Activated T-helper 17 cell treated with anti-CD3 and anti-CD28 coated beads, Interleukin-2, amount 50 U/mL, for 72 hours (primary cell): Measurements from ENCODE around the gene MRC2. TPM values are rescaled to one million over a fixed set of nuclear protein-coding genes. Genes with fewer than 3 reads are reported as not detected.

Experiments used
- ATAC-seq: fragments of 150-1000 bp; cut with Tn5 transposase; replicated peaks from 2 replicates; pipeline ENCODE4 v1.10.0; 2021; ENCODE audit warnings: mild to moderate bottlenecking, moderate library complexity
- H3K27ac Mint-ChIP-seq: one replicate; pipeline ENCODE4 v1.8.0; 2022; ENCODE audit warnings: mixed read lengths
- H3K27me3 Mint-ChIP-seq: one replicate; pipeline ENCODE4 v1.8.0; 2022; ENCODE audit warnings: mixed read lengths
- H3K36me3 Mint-ChIP-seq: one replicate; pipeline ENCODE4 v1.8.0; 2022; ENCODE audit warnings: low read depth, mild to moderate bottlenecking, mixed read lengths
- H3K4me1 Mint-ChIP-seq: one replicate; pipeline ENCODE4 v1.8.0; 2022; ENCODE audit warnings: mixed read lengths
- H3K4me3 Mint-ChIP-seq: one replicate; pipeline ENCODE4 v1.8.0; 2022; ENCODE audit warnings: mild to moderate bottlenecking, mixed read lengths
- H3K9me3 Mint-ChIP-seq: one replicate; pipeline ENCODE4 v1.8.0; 2022; ENCODE audit warnings: mixed read lengths
- total RNA-seq, 2 donors: library from RNA; stranded (reverse); gene quantifications; one replicate each; pipeline ENCODE4 v1.2.3, GENCODE V29; 2022

MRC2 gene
- total RNA-seq, 2 donors from 2014 or later, result 21.0 to 22.2 TPM

DNA sequence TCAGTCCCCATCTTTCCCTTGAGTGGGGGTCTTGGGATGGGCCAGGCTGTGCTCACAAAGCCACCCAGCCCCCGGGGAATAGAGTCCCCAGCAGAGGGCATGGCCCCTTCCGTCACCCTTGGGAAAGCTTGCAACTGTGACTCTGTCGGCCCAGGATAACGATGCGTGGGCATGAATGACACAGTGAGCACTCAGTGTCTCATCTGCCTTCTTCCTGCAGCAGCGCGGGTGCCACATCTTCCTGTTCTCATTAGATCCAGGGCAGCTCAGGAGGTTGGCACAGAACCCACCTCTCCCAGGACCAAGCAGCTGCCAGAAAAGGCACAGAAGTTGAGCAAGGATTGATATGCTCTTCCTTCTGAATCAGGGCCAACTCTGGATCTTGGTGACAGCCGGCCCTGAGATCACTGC is 84.7 kb downstream of the MRC2 start:
- no peaks in the 10 kb centered on the region for H3K27me3 Mint-ChIP-seq
- H3K4me1 Mint-ChIP-seq, result no peaks in the 10 kb centered on the region
- no peaks in the 10 kb centered on the region for H3K9me3 Mint-ChIP-seq
- no peak for ATAC-seq
- no peaks in the 10 kb centered on the region for H3K36me3 Mint-ChIP-seq
- no peak overlapping the region for H3K4me3 Mint-ChIP-seq
- no peak overlapping the region for H3K27ac Mint-ChIP-seq

DNA sequence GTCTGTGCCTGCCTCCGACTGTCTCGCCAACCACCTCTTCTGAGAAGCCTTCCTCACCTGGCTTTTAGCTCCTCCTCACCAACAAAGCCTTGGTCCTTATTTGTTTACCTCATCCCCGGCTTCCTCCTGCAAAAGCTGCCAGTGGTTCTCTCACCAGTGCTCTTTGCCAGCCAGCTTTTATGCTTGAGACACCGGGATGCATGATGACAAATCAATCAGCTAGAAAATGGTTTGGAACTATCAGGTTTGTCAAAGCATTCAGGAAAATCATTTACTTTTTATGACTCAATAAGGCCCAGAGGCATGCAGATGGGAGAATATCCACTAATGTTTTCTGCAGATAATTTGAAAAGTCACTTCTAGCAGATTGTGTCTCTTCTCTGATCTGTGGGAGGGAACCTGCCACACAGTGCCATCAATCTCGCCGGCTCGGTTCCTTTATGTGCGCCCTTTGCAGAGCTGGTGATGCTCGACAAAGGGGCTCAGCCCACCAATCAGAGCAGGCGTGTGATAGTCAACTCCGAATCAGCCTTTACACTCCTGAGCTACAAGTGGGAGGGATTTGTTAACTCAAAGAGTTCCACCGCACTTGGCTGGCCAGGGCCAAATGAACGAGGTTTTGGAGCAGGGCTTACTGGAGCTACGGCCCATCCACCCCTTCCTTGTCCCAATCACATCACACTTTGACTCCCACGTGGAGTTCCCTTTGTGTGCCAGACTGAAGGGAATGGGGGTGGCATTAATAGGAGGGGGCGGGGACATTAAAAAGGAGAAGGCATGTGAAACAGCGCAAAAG is 85.8 kb downstream of the MRC2 start:
- Mint-ChIP-seq H3K27me3 (no peaks in the 10 kb centered on the region), H3K27ac (no peak overlapping the region)
- ATAC-seq, result no peak

DNA sequence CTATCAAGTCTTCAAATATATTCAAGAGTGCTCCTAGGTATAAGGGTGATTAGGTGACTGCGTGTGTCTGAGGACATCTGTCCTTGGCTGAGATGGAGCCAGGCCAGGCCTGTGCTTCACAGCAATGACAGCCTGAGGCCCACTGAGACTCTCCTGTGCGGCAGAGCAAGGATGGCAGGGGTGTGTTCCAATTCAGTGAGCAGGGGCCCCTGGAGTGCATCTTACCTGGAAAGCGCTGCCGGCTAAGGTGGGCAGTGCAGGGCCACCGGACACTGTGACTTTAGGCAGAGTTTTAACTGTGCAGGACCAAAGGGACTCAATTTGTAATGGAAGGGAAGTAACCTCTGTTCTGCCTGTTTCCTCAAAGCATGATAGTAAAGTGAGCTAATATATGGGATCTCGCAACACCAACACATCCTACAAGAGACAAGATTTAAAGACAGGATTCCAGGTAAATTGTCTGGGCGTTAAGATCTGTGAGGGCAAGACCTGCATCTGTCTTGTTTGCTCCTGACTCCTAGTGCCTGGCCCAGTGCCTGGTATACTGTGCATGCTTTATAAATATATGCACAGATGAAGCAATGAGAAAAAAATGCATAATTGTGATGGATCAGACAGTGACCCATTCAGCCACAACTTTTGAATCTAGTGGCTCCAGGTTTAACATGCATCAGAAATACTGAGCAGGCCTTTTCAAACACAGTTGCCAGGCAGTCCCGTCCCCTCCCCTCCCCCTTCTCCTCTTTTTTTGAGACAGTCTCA is 86.7 kb downstream of the MRC2 start:
- Mint-ChIP-seq H3K4me3 (no peak overlapping the region), H3K27me3 (no peaks in the 10 kb centered on the region)

More for the DNA sequence above, 85.8 kb downstream of the MRC2 start:
- no peaks in the 10 kb centered on the region for H3K9me3 Mint-ChIP-seq
- no peak overlapping the region for H3K4me3 Mint-ChIP-seq
- H3K36me3 Mint-ChIP-seq, result no peaks in the 10 kb centered on the region
- no peaks in the 10 kb centered on the region for H3K4me1 Mint-ChIP-seq

DNA sequence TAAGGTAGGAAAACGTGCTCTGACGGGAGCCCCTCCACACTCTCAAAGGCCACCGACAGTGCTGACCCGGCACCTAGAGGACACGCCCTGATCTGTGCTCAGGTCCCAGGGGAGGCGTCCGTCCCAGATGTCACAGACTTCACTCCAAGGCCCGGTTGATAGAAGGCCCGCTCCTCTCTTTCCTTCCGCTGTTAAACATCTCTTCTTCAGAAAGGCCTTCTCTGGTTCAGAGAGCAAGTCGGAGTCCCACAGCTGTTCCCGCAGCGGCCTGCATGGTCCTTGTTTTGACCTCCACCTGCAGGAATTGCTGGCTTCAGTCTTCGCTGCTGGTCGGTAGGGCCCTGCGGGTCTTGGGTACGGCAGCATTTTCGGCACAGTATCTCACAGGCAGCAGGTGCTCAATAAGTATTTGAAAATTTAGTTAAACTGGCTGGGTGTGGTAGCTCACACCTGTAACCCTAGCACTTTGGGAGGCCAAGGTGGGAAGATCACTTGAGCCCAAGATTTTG is 88.5 kb downstream of the MRC2 start:
- Mint-ChIP-seq H3K4me1 (peaks cover 8% of the 10 kb centered on the region), H3K4me3 (no peak overlapping the region), H3K27me3 (peaks cover 8% of the 10 kb centered on the region), H3K9me3 (no peaks in the 10 kb centered on the region), H3K27ac (no peak overlapping the region), H3K36me3 (no peaks in the 10 kb centered on the region)
- ATAC-seq, result no peak

More for the DNA sequence above, 86.7 kb downstream of the MRC2 start:
- Mint-ChIP-seq H3K9me3 (no peaks in the 10 kb centered on the region), H3K36me3 (no peaks in the 10 kb centered on the region), H3K27ac (no peak overlapping the region), H3K4me1 (no peaks in the 10 kb centered on the region)
- ATAC-seq, result no peak

DNA sequence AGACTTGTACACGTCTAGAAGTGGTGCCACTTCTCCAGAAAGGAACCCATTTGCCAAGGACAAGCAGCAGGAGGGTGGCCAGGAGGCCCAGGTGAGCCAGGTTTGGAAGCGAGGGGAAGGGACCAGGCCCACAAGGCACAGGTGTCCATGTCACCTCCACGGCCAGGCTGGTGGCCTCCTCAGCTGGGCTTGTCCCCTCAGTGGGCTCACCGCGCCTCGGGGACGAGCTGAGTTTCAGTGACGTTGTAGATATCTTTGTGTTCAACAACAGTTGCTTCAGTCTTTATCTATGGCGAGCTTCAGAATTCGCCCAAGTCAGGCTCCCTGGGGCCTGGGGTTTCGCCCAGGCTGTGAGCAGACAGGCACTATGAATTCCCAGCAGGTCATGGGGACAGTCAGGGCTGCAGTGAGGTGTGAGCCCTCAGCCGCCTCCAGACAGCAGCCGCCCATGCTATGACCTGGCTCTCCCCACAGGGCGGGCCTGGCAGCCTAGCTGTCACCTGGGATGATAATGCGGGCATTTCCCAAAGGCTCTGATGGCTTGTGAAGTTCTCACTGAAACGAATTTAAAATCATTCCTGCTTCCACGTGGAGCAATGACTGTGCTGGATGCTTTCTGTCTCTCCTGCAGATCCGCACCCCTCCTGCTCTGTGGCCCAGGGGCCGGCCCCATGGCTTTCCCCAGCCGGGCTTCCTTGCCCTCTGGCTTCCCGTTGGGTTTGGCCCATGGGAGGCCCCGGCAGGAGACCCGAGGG is 89.5 kb downstream of the MRC2 start:
- no peaks in the 10 kb centered on the region for H3K9me3 Mint-ChIP-seq
- ATAC-seq, result no peak
- H3K36me3 Mint-ChIP-seq, result no peaks in the 10 kb centered on the region
- no peak overlapping the region for H3K4me3 Mint-ChIP-seq
- no peak overlapping the region for H3K27ac Mint-ChIP-seq
- peaks cover 8% of the 10 kb centered on the region for H3K4me1 Mint-ChIP-seq
- H3K27me3 Mint-ChIP-seq, result peaks cover 8% of the 10 kb centered on the region

DNA sequence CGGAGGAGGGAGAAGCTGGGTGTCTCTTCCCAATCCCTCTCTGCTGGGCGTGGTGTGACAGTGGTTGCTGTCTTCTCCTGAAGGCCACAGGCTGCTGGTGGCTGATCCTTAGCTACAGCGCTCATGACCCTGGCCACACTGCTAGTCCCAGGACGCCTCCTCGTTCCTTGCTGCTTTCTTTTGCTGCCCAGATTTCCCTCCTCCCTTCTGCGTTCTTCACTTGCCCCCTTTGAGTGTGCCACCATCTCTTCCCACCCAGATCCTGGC is 90.1 kb downstream of the MRC2 start:
- peaks cover 8% of the 10 kb centered on the region for H3K27me3 Mint-ChIP-seq
- H3K9me3 Mint-ChIP-seq, result no peaks in the 10 kb centered on the region
- no peak for ATAC-seq

DNA sequence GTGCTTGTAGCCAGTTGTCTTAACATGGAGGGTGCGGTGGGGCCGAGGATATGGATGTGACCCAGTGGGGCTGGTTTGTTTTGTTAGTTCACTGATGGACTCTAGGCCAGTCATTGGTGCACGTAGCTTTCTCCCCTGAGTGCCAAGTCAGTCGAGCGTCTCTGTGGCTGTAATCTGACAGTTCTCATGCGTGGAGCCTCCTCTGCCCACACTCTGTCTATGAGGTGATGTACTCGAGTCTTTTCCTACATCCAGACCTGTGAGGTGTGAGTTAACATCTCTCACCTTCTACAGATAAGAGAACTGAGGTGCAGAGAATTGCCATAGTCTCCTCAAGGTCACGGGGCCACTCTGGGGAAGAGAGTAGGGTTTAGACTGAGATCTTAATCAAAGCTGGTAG is 90.4 kb downstream of the MRC2 start:
- Mint-ChIP-seq H3K27ac (no peak overlapping the region), H3K4me1 (peaks cover 8% of the 10 kb centered on the region), H3K36me3 (no peaks in the 10 kb centered on the region), H3K4me3 (no peak overlapping the region), H3K27me3 (peaks cover 8% of the 10 kb centered on the region), H3K9me3 (no peaks in the 10 kb centered on the region)
- ATAC-seq, result no peak

More for the DNA sequence above, 90.1 kb downstream of the MRC2 start:
- peaks cover 8% of the 10 kb centered on the region for H3K4me1 Mint-ChIP-seq
- no peak overlapping the region for H3K27ac Mint-ChIP-seq
- H3K36me3 Mint-ChIP-seq, result no peaks in the 10 kb centered on the region
- H3K4me3 Mint-ChIP-seq, result no peak overlapping the region

DNA sequence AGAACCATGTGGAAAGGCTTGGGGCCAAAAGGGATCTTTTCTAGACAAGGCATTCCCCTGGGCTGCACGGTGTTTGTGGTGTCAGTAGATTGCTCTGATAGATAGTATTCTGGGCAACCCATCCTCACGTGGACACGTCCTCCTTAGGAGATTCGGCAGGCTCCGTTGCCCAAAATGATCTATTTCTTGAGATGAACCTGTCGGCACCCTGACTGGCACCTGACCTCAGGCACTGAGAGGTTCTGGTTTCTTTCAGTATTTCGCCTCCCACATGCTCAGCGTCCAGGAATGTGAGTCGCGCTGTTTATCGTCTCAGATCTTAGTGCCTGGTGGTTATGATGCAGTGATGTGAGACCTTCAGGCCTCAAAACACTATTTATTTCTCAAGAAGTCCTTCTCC is 91.0 kb downstream of the MRC2 start:
- Mint-ChIP-seq H3K9me3 (no peaks in the 10 kb centered on the region), H3K4me3 (no peak overlapping the region), H3K27me3 (peaks cover 10% of the 10 kb centered on the region), H3K27ac (no peak overlapping the region), H3K4me1 (peaks cover 10% of the 10 kb centered on the region), H3K36me3 (no peaks in the 10 kb centered on the region)
- ATAC-seq, result peak; percentile 93

DNA sequence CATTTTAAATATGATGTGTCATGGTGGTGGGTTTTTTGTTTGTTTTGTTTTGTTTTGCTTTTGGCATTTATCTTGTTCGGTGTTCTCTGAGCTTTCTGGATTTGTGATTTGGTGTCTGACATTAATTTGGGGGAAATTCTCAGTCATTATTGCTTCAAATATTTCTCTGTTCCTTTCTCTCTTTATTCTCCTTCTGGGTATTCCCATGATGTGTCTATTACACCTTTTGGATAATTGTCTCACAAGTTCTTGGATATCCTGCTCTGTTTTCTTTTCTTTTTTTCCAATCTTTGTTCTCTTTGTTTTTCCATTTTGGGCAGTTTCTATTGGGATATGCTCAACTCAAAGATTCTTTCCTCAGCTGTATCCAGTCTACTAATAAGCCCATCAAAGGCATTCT is 92.1 kb downstream of the MRC2 start:
- H3K9me3 Mint-ChIP-seq, result no peaks in the 10 kb centered on the region

DNA sequence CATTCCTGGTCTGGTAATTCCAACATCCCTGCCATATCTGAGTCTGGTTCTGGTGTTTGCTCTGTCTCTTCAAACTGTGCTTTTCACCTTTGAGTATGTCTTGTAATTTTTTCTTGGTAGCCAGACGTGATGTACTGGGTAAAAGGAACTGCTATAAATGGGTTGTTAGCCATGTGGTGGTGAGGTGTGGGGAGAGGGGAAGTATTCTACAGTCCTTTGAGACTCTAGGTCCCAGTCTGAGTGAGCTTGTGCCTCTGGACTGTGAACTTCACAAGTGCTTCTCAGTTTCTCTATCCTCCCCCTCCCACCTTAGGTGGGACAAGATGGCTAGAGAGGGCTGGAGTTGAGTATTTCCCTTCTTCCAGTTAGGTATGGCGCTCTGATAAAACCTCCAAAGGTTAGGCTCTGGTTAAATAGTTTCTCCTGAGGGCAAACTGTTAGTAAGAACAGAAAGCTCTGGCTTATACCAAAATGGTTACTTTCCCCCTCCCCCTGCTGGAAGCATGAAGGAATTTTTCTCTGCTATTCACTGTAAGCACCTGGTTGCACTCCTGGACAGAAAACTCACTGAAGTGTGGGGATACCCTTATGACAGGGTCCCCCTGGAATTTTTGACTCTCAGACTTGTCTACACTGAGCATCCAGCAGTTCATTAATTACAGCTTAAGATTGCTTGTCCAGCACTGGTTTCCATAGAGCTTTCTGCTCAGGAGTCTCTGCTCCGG is 92.8 kb downstream of the MRC2 start:
- Mint-ChIP-seq H3K4me1 (peaks cover 28% of the 10 kb centered on the region), H3K27ac (no peak overlapping the region), H3K9me3 (no peaks in the 10 kb centered on the region), H3K36me3 (no peaks in the 10 kb centered on the region), H3K4me3 (no peak overlapping the region), H3K27me3 (peaks cover 15% of the 10 kb centered on the region)
- ATAC-seq, result no peak

More for the DNA sequence above, 92.1 kb downstream of the MRC2 start:
- no peak overlapping the region for H3K27ac Mint-ChIP-seq
- no peak overlapping the region for H3K4me3 Mint-ChIP-seq
- no peaks in the 10 kb centered on the region for H3K36me3 Mint-ChIP-seq
- ATAC-seq, result no peak
- H3K27me3 Mint-ChIP-seq, result peaks cover 15% of the 10 kb centered on the region
- H3K4me1 Mint-ChIP-seq, result peaks cover 21% of the 10 kb centered on the region

DNA sequence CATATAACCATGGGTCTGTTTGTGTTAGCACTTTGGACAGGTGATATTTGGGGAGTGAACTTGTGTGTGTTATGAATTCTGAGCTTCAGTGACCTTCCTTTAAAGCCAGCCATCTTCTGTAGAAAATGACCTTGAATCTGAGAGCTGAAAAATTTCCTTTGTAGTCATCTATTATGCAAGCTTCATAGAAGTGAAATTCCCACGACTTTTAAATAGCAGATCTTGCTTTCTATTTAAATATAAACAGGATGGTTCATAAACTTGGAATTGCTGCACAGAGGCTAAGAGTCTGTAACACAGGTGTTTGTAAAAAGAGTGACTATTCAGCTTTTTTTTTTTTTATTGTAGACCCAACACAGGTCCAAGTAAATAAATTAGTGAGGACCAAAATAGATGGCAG is 95.2 kb downstream of the MRC2 start:
- Mint-ChIP-seq H3K4me3 (no peak overlapping the region), H3K9me3 (no peaks in the 10 kb centered on the region), H3K27ac (no peak overlapping the region), H3K36me3 (no peaks in the 10 kb centered on the region), H3K27me3 (peaks cover 28% of the 10 kb centered on the region), H3K4me1 (peaks cover 38% of the 10 kb centered on the region)
- no peak for ATAC-seq

DNA sequence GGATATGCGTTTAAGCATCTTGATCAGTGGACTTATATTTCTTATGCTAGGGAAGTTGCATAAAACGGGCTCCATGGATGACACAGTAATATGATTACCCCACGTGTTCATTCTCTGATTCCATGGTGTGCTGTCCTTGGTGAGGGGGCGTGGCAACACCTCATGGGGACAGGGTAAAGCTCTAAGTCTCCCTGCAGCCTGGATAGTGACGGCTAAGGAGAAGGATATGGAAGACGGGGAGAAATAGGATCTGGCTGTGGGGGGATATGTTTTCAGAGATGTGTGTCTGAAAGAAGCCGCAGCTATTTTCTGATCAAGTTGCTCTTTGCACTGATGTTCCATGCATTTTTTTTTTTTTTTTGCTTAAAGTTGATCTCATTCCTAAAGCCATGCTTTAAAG is 96.4 kb downstream of the MRC2 start:
- ATAC-seq, result no peak
- no peaks in the 10 kb centered on the region for H3K36me3 Mint-ChIP-seq
- peak overlapping the region; percentile 47 for H3K27ac Mint-ChIP-seq
- H3K27me3 Mint-ChIP-seq, result peaks cover 33% of the 10 kb centered on the region
- H3K4me1 Mint-ChIP-seq, result peaks cover 39% of the 10 kb centered on the region
- no peaks in the 10 kb centered on the region for H3K9me3 Mint-ChIP-seq
- peak overlapping the region; percentile 72 for H3K4me3 Mint-ChIP-seq

DNA sequence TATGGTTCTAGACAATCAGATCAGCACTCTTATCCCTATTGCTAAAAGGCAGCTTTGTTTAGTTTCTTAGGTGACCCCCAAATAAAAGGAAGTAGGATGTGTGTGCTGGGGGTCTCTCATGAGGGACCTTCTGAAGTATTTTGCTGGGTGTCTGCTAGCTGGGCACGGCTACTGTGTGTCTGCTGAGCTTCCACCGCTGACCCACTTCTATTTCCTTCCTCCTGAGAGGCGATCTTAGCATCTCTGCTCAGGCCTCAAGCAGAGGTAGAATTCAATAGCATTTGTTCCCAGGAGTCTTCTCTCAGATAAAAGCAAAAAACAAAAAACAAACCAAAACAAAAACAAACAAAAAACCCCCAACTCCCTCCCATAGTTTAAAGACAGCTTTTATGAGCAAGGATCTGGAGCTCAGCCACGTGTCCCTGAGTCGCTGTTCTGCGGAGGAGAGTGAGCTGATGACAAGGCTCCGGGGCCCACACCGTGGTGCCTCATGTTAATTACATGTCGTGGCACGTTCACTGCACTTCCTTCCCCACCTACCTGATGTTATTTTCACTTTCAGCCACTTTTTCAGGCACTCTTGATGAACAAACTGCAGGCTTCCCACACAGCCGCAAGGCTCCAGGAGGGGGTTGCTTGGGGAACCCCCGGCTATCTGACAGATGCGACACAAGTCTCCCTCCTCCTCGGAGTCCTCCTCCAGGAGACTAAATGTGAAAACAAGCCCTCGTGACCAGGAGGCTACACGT is 97.1 kb downstream of the MRC2 start:
- H3K27ac Mint-ChIP-seq, result peak overlapping the region; percentile 47

More for the DNA sequence above, 97.1 kb downstream of the MRC2 start:
- Mint-ChIP-seq H3K36me3 (no peaks in the 10 kb centered on the region), H3K9me3 (no peaks in the 10 kb centered on the region), H3K4me1 (peaks cover 38% of the 10 kb centered on the region), H3K27me3 (peaks cover 31% of the 10 kb centered on the region), H3K4me3 (peak overlapping the region; percentile 72)
- ATAC-seq, result peak; percentile 97
